SJSA1 (cell line): ENCODE data around the gene PHF19. TPM values are rescaled to one million over a fixed set of nuclear protein-coding genes. Genes with fewer than 3 reads are reported as not detected.

Experiments used
- DNase-seq, 2 experiments: peaks; one replicate each; pipeline ENCODE4 v3.0.0-alpha.2; 2015 to 2020; ENCODE audit warnings: low spot score in 2 of 2, low read depth in 1 of 2
- H3K27ac ChIP-seq: fragments of 250-450 bp; sonication (Bioruptor Pico); 2 replicates; pipeline ENCODE4 v1.5.1; 2020; ENCODE audit warnings: mild to moderate bottlenecking, moderate library complexity
- H3K27me3 ChIP-seq: fragments of 250-450 bp; sonication (Bioruptor Pico); replicated peaks from 2 replicates; pipeline ENCODE4 v1.5.1; 2020; ENCODE audit warnings: mild to moderate bottlenecking, moderate library complexity
- H3K36me3 ChIP-seq: fragments of 250-450 bp; sonication (Bioruptor Pico); 2 replicates; pipeline ENCODE4 v1.5.1; 2020; ENCODE audit warnings: mild to moderate bottlenecking
- H3K4me1 ChIP-seq: fragments of 250-450 bp; sonication (Bioruptor Pico); replicated peaks from 2 replicates; pipeline ENCODE4 v1.6.1; 2021; ENCODE audit warnings: mild to moderate bottlenecking
- H3K4me3 ChIP-seq: fragments of 250-450 bp; sonication (Bioruptor Pico); 2 replicates; pipeline ENCODE4 v1.5.1; 2020; ENCODE audit warnings: mild to moderate bottlenecking
- H3K9me3 ChIP-seq: fragments of 250-450 bp; sonication (Bioruptor Pico); replicated peaks from 2 replicates; pipeline ENCODE4 v1.5.1; 2020; ENCODE audit warnings: mild to moderate bottlenecking
- total RNA-seq: library from RNA; depleted of rRNA; stranded (reverse); fragments of >200 nt; shearing (Covaris generic); gene quantifications from 2 replicates; pipeline ENCODE4 v1.2.3, GENCODE V29; 2014

The PHF19 gene
- total RNA-seq, 1 experiment from 2014 or later, result 69.6 TPM

GRCh38 chr9:120891884-120892747 lies 15.1 kb upstream of the PHF19 start:
- no peaks in the 10 kb centered on the region for H3K9me3 ChIP-seq
- no peaks in the 10 kb centered on the region for H3K27me3 ChIP-seq
- no peak overlapping the region for H3K4me3 ChIP-seq
- H3K4me1 ChIP-seq, result no peaks in the 10 kb centered on the region
- H3K27ac ChIP-seq, result no peak overlapping the region
- no peaks in the 10 kb centered on the region for H3K36me3 ChIP-seq
- DNase-seq, result no peak

- no peaks in the 10 kb centered on the region for H3K27me3 ChIP-seq
- H3K4me3 ChIP-seq, result no peak overlapping the region
- H3K27ac ChIP-seq, result no peak overlapping the region
- no peaks in the 10 kb centered on the region for H3K4me1 ChIP-seq
- no peaks in the 10 kb centered on the region for H3K36me3 ChIP-seq
- DNase-seq, result no peak
- no peaks in the 10 kb centered on the region for H3K9me3 ChIP-seq
Measured at GRCh38 chr9:120891245-120891883, 14.4 kb upstream of the PHF19 start.

GRCh38 chr9:120890320-120891244 lies 13.6 kb upstream of the PHF19 start:
- no peaks in the 10 kb centered on the region for H3K36me3 ChIP-seq
- H3K27ac ChIP-seq, result no peak overlapping the region
- DNase-seq, result no peak
- no peaks in the 10 kb centered on the region for H3K27me3 ChIP-seq
- no peak overlapping the region for H3K4me3 ChIP-seq
- no peaks in the 10 kb centered on the region for H3K9me3 ChIP-seq
- no peaks in the 10 kb centered on the region for H3K4me1 ChIP-seq

GRCh38 chr9:120889606-120890271 lies 12.8 kb upstream of the PHF19 start:
- Histone ChIP-seq H3K9me3 (no peaks in the 10 kb centered on the region), H3K4me1 (no peaks in the 10 kb centered on the region), H3K4me3 (no peak overlapping the region), H3K27me3 (no peaks in the 10 kb centered on the region), H3K27ac (no peak overlapping the region), H3K36me3 (no peaks in the 10 kb centered on the region)
- no peak for DNase-seq

GRCh38 chr9:120888626-120889025 lies 11.6 kb upstream of the PHF19 start:
- H3K27me3 ChIP-seq, result no peaks in the 10 kb centered on the region
- no peak overlapping the region for H3K4me3 ChIP-seq
- DNase-seq, result no peak
- H3K36me3 ChIP-seq, result no peaks in the 10 kb centered on the region
- no peaks in the 10 kb centered on the region for H3K9me3 ChIP-seq
- no peak overlapping the region for H3K27ac ChIP-seq
- H3K4me1 ChIP-seq, result no peaks in the 10 kb centered on the region

GRCh38 chr9:120886490-120886967 lies 9.5 kb upstream of the PHF19 start:
- no peak for DNase-seq
- Histone ChIP-seq H3K9me3 (no peaks in the 10 kb centered on the region), H3K4me3 (no peak overlapping the region), H3K4me1 (no peaks in the 10 kb centered on the region), H3K27me3 (no peaks in the 10 kb centered on the region), H3K36me3 (no peaks in the 10 kb centered on the region), H3K27ac (no peak overlapping the region)

- Histone ChIP-seq H3K27me3 (no peaks in the 10 kb centered on the region), H3K36me3 (no peaks in the 10 kb centered on the region), H3K9me3 (no peaks in the 10 kb centered on the region), H3K4me3 (no peak overlapping the region), H3K4me1 (no peaks in the 10 kb centered on the region), H3K27ac (no peak overlapping the region)
- no peak for DNase-seq
Measured at GRCh38 chr9:120885958-120886357, 9.0 kb upstream of the PHF19 start.

GRCh38 chr9:120885457-120885856 lies 8.5 kb upstream of the PHF19 start:
- Histone ChIP-seq H3K36me3 (no peaks in the 10 kb centered on the region), H3K9me3 (no peaks in the 10 kb centered on the region), H3K27me3 (no peaks in the 10 kb centered on the region), H3K4me1 (no peaks in the 10 kb centered on the region), H3K27ac (no peak overlapping the region), H3K4me3 (no peak overlapping the region)
- DNase-seq, result no peak

GRCh38 chr9:120883608-120883996 lies 6.6 kb upstream of the PHF19 start:
- no peak for DNase-seq

GRCh38 chr9:120882935-120883607 lies 6.1 kb upstream of the PHF19 start:
- no peaks in the 10 kb centered on the region for H3K9me3 ChIP-seq
- no peaks in the 10 kb centered on the region for H3K27me3 ChIP-seq
- DNase-seq, result no peak

More at GRCh38 chr9:120883608-120883996, 6.6 kb upstream of the PHF19 start:
- Histone ChIP-seq H3K9me3 (no peaks in the 10 kb centered on the region), H3K4me3 (no peak overlapping the region), H3K4me1 (no peaks in the 10 kb centered on the region), H3K27ac (no peak overlapping the region), H3K27me3 (no peaks in the 10 kb centered on the region), H3K36me3 (no peaks in the 10 kb centered on the region)

GRCh38 chr9:120879446-120879845 lies 2.5 kb upstream of the PHF19 start:
- no peaks in the 10 kb centered on the region for H3K9me3 ChIP-seq
- no peak for DNase-seq
- H3K4me1 ChIP-seq, result peaks cover 26% of the 10 kb centered on the region
- no peaks in the 10 kb centered on the region for H3K27me3 ChIP-seq
- no peak overlapping the region for H3K4me3 ChIP-seq
- H3K36me3 ChIP-seq, result peaks cover 23% of the 10 kb centered on the region
- H3K27ac ChIP-seq, result no peak overlapping the region

More at GRCh38 chr9:120882935-120883607, 6.1 kb upstream of the PHF19 start:
- Histone ChIP-seq H3K4me1 (peaks cover 4% of the 10 kb centered on the region), H3K4me3 (no peak overlapping the region), H3K27ac (no peak overlapping the region), H3K36me3 (no peaks in the 10 kb centered on the region)

GRCh38 chr9:120878188-120879130 lies 1.5 kb upstream of the PHF19 start:
- no peak for DNase-seq
- Histone ChIP-seq H3K4me1 (peaks cover 34% of the 10 kb centered on the region), H3K9me3 (no peaks in the 10 kb centered on the region), H3K4me3 (no peak overlapping the region), H3K36me3 (peaks cover 33% of the 10 kb centered on the region), H3K27me3 (no peaks in the 10 kb centered on the region), H3K27ac (no peak overlapping the region)
